NCI-H2171 (cell line): Measurements from ENCODE around the gene PCDHB8.
"Not testable (repeated sequence)": the region's sequence is repeated elsewhere in the genome, so short reads cannot be mapped to it uniquely, and the experiment has no call there.

Experiments
- DNase-seq: peaks from one replicate; lab custom pipeline; 2025; lab: John Stamatoyannopoulos, UW

The PCDHB8 gene

DNA sequence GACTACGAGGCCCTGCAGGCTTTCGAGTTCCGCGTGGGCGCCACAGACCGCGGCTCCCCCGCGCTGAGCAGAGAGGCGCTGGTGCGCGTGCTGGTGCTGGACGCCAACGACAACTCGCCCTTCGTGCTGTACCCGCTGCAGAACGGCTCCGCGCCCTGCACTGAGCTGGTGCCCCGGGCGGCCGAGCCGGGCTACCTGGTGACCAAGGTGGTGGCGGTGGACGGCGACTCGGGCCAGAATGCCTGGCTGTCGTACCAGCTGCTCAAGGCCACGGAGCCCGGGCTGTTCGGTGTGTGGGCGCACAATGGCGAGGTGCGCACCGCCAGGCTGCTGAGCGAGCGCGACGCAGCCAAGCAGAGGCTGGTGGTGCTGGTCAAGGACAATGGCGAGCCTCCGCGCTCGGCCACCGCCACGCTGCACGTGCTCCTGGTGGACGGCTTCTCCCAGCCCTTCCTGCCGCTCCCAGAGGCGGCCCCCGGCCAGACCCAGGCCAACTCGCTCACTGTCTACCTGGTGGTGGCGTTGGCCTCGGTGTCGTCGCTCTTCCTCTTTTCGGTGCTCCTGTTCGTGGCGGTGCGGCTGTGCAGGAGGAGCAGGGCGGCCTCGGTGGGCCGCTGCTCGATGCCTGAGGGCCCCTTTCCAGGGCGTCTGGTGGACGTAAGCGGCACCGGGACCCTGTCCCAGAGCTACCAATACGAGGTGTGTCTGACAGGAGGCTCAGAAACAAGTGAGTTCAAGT is 6.7 kb downstream of the PCDHB8 start:
- not testable (repeated sequence) for DNase-seq

DNA sequence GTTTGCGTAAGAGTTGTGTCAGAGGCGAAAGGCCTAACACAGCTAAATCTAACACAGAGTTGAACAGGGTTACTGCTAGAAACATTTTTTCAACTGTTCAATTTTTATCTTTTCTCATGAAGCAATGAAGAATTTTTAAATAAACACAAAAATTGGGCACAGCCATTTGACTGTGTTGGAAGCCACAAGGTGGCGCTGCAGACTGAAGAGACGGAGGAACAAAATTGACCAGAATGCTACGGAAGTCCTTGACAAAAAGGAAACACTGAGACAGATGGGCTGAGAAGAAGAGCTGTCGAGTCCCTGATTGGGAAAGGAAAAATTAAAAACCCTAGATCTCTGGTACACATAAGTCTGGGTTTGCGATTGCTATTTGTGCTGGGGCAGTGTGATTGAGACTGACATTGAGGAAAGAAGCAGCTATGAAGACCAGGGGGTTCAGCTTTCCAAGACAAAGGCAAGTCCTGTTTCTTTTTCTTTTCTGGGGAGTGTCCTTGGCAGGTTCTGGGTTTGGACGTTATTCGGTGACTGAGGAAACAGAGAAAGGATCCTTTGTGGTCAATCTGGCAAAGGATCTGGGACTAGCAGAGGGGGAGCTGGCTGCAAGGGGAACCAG is 9.4 kb downstream of the PCDHB8 start, which contains the start of gene PCDHB9:
Gene PCDHB9, plus strand, starts transcription at position 265 of the 616 bp plus-strand sequence. Its CDS starts 158 bp downstream, at position 423.
- no peak for DNase-seq

DNA sequence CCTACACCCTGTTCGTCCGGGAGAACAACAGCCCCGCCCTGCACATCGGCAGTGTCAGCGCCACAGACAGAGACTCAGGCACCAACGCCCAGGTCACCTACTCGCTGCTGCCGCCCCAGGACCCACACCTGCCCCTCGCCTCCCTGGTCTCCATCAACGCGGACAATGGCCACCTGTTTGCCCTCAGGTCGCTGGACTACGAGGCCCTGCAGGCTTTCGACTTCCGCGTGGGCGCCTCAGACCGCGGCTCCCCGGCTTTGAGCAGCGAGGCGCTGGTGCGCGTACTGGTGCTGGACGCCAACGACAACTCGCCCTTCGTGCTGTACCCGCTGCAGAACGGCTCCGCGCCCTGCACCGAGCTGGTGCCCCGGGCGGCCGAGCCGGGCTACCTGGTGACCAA is 11.1 kb downstream of the PCDHB8 start:
- not testable (repeated sequence) for DNase-seq

DNA sequence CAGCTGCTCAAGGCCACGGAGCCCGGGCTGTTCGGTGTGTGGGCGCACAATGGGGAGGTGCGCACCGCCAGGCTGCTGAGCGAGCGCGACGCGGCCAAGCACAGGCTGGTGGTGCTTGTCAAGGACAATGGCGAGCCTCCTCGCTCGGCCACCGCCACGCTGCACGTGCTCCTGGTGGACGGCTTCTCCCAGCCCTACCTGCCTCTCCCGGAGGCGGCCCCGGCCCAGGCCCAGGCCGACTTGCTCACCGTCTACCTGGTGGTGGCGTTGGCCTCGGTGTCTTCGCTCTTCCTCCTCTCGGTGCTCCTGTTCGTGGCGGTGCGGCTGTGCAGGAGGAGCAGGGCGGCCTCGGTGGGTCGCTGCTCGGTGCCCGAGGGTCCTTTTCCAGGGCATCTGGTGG is 11.5 kb downstream of the PCDHB8 start:
- DNase-seq = not testable (repeated sequence)

DNA sequence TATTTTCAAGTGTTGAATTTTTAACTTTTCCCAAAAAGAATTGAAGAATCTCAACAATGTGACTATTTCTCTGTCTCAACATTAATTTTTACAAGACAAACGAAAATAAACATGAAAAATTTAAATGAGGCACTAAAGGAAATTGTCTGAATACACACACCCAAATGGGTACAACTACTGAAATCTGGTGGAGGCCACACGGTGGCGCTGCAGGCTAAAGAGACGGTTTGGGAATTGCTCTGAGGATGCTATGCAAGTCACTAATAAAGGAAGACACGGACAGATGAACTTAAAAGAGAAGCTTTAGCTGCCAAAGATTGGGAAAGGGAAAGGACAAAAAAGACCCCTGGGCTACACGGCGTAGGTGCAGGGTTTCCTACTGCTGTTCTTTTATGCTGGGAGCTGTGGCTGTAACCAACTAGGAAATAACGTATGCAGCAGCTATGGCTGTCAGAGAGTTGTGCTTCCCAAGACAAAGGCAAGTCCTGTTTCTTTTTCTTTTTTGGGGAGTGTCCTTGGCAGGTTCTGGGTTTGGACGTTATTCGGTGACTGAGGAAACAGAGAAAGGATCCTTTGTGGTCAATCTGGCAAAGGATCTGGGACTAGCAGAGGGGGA is 14.6 kb downstream of the PCDHB8 start, which contains the start of gene PCDHB10:
Gene PCDHB10, plus strand, starts transcription at position 244 of the 616 bp plus-strand sequence. Its CDS starts 200 bp downstream, at position 444.
- DNase-seq = no peak

DNA sequence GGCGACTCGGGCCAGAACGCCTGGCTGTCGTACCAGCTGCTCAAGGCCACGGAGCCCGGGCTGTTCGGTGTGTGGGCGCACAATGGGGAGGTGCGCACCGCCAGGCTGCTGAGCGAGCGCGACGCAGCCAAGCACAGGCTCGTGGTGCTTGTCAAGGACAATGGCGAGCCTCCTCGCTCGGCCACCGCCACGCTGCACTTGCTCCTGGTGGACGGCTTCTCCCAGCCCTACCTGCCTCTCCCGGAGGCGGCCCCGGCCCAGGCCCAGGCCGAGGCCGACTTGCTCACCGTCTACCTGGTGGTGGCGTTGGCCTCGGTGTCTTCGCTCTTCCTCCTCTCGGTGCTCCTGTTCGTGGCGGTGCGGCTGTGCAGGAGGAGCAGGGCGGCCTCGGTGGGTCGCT is 16.7 kb downstream of the PCDHB8 start:
- DNase-seq = not testable (repeated sequence)

DNA sequence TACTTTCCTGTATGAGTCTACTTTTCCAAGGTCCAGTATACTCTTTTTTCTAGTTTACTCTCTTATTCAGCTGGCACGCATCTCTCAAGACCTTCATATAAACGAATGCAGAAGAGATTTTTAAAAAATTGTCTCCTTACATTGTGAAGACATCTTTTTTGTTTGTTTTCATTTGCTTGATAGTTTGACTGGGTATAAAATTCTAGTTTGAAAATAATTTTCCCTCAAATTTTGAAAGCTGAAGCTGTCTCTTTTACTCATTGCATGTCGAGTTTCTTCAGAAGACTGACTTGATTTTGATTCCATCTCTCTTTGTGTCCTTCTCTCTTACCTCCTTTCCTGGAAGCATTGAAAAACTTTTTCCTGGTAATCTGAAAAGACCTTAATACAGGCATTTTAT is 18.8 kb downstream of the PCDHB8 start:
- no peak for DNase-seq

DNA sequence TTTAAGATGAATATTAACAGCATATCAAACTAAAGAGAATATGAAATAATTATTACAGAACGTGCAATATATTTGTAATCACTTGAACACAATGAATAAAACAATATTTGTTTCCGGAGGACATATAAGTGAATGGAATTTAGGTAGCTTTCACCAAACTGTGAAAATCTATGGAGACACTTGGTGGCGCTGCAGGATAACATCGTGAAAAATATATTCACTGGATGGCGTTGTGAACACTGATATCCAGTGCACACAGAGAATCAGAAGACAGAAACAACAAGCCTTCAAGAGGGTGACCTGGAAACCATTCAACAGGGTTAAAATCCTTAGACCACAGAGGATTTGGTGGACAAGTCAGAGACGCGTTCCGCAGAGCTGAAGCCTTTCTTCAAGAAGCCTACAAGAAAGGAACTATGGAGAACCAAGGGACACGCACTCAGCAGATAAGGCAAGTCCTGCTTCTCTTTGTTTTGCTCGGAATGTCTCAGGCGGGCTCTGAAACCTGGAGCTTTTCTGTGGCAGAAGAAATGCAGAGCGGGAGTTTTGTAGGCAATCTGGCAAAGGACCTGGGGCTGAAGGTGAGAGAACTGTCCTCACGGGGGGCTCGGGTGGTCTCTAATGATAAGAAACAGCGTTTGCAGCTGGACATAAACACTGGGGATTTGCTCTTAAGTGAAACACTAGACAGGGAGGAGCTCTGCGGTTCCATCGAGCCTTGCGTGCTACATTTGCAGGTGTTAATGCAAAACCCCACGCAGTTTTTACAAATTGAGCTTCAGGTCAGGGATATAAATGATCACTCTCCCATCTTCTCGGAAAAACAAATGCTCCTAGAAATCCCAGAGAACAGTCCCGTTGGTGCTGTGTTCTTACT is 22.0 kb downstream of the PCDHB8 start, which contains the start of gene PCDHB11:
Gene PCDHB11, plus strand, starts transcription at position 269 of the 877 bp plus-strand sequence. Its CDS starts 148 bp downstream, at position 417.
- no peak for DNase-seq

DNA sequence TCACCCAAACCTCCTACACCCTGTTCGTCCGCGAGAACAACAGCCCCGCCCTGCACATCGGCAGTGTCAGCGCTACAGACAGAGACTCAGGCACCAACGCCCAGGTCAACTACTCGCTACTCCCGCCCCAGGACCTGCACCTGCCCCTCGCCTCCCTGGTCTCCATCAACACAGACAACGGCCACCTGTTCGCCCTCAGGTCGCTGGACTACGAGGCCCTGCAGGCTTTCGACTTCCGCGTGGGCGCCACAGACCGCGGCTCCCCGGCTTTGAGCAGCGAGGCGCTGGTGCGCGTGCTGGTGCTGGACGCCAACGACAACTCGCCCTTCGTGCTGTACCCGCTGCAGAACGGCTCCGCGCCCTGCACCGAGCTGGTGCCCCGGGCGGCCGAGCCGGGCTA is 23.5 kb downstream of the PCDHB8 start:
- DNase-seq = not testable (repeated sequence)

DNA sequence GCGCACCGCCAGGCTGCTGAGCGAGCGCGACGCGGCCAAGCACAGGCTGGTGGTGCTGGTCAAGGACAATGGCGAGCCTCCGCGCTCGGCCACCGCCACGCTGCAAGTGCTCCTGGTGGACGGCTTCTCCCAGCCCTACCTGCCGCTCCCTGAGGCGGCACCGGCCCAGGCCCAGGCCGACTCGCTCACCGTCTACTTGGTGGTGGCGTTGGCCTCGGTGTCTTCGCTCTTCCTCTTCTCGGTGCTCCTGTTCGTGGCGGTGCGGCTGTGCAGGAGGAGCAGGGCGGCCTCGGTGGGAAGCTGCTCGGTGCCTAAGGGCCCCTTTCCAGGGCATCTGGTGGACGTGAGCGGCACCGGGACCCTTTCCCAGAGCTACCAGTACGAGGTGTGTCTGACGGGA is 24.1 kb downstream of the PCDHB8 start:
- not testable (repeated sequence) for DNase-seq

DNA sequence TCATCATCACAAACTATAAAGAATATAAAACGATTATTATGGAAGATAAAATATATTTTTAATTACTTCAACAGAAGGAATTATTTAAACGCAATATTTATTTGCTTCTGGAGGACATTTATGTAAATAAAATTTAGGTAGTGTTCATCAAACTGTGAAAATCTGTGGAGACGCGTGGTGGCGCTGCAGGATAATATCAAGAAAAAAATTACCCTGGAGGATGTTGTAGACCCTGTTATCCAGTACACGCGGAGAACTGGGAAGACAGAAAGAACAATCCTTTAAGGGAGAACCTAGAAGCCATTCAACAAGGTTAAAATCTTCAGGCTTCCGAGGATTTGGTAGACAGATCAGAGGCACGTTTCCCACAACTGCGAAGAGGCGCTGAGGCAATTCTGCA is 30.9 kb downstream of the PCDHB8 start, which contains the start of gene PCDHB12:
Gene PCDHB12, plus strand, starts transcription at position 242 of the 400 bp plus-strand sequence. CDS start 189 bp downstream, outside the sequence.
- no peak for DNase-seq

DNA sequence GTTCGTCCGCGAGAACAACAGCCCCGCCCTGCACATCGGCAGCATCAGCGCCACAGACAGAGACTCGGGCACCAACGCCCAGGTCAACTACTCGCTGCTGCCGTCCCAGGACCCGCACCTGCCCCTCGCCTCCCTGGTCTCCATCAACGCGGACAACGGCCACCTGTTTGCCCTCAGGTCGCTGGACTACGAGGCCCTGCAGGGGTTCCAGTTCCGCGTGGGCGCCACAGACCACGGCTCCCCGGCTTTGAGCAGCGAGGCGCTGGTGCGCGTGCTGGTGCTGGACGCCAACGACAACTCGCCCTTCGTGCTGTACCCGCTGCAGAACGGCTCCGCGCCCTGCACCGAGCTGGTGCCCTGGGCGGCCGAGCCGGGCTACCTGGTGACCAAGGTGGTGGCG is 32.7 kb downstream of the PCDHB8 start:
- not testable (repeated sequence) for DNase-seq

DNA sequence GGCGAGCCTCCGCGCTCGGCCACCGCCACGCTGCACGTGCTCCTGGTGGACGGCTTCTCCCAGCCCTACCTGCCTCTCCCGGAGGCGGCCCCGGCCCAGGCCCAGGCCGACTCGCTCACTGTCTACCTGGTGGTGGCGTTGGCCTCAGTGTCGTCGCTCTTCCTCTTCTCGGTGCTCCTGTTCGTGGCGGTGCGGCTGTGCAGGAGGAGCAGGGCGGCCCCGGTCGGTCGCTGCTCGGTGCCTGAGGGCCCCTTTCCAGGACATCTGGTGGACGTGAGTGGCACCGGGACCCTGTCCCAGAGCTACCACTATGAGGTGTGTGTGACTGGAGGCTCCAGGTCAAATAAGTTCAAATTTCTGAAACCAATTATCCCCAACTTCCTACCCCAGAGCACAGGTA is 33.3 kb downstream of the PCDHB8 start:
- not testable (repeated sequence) for DNase-seq

DNA sequence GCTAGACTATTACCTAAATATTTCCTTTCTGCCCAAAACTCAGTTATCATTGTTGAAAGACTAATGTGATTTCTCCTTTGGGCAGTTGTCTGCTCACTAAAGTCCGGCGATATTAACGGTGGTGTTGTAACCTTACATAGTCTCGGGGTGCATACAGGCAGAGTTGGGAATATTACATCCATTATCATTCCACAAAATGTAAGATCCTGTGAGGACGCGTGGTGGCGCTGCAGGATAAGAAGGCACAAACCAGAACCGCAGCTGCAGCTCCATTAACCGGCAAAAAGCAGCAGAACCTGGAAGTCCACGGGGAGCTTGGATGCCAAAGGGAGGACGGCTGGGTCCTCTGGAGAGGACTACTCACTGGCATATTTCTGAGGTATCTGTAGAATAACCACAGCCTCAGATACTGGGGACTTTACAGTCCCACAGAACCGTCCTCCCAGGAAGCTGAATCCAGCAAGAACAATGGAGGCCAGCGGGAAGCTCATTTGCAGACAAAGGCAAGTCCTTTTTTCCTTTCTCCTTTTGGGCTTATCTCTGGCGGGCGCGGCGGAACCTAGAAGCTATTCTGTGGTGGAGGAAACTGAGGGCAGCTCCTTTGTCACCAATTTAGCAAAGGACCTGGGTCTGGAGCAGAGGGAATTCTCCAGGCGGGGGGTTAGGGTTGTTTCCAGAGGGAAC is 36.2 kb downstream of the PCDHB8 start, which contains the start of gene PCDHB13:
Gene PCDHB13, plus strand, starts transcription at position 264 of the 684 bp plus-strand sequence. Its CDS starts 205 bp downstream, at position 469.
- not testable (repeated sequence) for DNase-seq

DNA sequence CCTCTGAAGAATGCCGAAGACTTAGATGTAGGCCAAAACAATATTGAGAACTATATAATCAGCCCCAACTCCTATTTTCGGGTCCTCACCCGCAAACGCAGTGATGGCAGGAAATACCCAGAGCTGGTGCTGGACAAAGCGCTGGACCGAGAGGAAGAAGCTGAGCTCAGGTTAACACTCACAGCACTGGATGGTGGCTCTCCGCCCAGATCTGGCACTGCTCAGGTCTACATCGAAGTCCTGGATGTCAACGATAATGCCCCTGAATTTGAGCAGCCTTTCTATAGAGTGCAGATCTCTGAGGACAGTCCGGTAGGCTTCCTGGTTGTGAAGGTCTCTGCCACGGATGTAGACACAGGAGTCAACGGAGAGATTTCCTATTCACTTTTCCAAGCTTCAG is 37.0 kb downstream of the PCDHB8 start:
- not testable (repeated sequence) for DNase-seq

DNA sequence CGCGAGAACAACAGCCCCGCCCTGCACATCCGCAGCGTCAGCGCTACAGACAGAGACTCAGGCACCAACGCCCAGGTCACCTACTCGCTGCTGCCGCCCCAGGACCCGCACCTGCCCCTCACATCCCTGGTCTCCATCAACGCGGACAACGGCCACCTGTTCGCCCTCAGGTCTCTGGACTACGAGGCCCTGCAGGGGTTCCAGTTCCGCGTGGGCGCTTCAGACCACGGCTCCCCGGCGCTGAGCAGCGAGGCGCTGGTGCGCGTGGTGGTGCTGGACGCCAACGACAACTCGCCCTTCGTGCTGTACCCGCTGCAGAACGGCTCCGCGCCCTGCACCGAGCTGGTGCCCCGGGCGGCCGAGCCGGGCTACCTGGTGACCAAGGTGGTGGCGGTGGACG is 37.9 kb downstream of the PCDHB8 start:
- DNase-seq = not testable (repeated sequence)

DNA sequence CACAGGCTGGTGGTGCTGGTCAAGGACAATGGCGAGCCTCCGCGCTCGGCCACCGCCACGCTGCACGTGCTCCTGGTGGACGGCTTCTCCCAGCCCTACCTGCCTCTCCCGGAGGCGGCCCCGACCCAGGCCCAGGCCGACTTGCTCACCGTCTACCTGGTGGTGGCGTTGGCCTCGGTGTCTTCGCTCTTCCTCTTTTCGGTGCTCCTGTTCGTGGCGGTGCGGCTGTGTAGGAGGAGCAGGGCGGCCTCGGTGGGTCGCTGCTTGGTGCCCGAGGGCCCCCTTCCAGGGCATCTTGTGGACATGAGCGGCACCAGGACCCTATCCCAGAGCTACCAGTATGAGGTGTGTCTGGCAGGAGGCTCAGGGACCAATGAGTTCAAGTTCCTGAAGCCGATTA is 38.4 kb downstream of the PCDHB8 start:
- not testable (repeated sequence) for DNase-seq

DNA sequence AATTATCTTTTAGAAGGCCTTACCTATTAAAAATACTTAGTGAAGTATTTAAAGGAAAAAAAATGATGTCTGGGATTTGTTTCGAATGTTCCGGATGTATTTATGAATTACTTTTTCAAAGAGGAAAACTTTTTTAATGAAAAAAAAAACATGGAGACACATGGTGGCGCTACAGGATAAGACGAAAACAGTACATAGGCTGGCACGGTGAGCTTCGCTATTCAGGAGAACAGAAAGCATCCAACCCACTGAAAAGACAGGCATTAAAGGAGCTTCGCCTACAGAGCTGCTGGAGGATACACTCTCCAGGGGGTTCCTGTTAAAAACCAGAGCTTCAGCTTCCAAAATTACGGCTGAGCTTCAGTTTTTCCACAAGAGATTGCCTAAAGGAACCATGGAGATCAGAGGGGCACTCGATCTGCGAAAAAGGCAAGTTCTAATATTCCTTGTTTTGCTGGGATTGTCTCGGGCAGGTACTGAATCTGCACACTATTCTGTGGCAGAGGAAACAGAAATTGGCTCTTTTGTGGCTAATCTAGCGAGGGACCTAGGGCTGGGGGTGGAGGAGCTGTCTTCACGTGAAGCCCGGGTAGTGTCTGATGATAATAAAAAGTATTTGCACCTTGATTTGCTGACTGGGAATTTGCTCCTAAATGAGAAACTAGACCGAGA is 45.7 kb downstream of the PCDHB8 start, which contains the start of gene PCDHB14:
Gene PCDHB14, plus strand, starts transcription at position 232 of the 672 bp plus-strand sequence. Its CDS starts 163 bp downstream, at position 395.
- DNase-seq = peak; percentile 6

DNA sequence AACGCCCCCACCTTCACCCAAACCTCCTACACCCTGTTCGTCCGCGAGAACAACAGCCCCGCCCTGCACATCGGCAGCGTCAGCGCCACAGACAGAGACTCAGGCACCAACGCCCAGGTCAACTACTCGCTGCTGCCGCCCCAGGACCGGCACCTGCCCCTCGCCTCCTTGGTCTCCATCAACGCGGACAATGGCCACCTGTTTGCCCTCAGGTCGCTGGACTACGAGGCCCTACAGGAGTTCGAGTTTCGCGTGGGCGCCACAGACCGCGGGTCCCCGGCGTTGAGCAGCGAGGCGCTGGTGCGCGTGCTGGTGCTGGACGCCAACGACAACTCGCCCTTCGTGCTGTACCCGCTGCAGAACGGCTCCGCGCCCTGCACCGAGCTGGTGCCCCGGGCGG is 47.3 kb downstream of the PCDHB8 start:
- DNase-seq = not testable (repeated sequence)

DNA sequence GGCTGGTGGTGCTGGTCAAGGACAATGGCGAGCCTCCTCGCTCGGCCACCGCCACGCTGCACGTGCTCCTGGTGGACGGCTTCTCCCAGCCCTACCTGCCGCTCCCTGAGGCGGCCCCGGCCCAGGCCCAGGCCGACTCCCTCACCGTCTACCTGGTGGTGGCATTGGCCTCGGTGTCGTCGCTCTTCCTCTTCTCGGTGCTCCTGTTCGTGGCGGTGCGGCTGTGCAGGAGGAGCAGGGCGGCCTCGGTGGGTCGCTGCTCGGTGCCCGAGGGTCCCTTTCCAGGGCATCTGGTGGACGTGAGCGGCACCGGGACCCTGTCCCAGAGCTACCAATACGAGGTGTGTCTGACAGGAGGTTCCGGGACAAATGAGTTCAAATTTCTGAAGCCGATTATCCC is 47.8 kb downstream of the PCDHB8 start:
- DNase-seq = not testable (repeated sequence)
